Kasumi-1 (cell line): ENCODE results near the gene UBE2Z.

Source experiments
- DNase-seq, 2 experiments: peaks; one replicate each; lab custom pipeline; 2025; lab: John Stamatoyannopoulos, UW

Gene UBE2Z

DNA sequence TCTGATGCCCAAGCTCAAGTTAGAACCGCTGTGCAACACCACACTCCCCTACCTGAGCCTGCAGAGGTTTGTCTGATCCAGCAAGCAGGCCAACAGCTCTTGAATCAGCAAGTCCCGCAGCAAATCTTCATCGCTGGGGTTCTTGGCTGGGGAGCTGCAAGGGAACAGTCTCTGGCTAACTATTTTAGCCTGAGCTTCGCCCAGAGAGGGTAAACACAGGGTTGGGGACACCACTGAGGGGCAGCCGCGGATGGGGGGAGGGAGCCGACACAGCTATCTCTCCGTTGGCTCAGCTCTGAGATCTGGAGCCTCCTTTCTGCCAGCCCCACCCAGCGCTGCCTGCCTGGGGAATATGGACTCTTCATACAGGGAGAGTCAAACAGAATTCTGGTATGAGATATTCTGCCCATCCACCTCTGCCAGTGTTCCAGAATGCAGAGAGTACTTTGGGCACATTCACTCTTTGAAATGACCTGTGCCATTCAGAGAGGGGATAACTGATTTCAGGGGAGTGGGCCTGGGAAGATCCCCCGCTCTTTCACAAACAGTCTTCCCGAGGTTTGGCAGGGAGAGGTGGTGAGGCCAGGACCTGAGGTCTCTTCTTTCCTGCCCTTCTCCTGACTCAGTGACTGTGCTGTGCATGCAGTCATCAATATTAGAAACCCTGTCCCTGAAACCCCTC is 52.8 kb downstream of the UBE2Z start:
- DNase-seq: no peak

DNA sequence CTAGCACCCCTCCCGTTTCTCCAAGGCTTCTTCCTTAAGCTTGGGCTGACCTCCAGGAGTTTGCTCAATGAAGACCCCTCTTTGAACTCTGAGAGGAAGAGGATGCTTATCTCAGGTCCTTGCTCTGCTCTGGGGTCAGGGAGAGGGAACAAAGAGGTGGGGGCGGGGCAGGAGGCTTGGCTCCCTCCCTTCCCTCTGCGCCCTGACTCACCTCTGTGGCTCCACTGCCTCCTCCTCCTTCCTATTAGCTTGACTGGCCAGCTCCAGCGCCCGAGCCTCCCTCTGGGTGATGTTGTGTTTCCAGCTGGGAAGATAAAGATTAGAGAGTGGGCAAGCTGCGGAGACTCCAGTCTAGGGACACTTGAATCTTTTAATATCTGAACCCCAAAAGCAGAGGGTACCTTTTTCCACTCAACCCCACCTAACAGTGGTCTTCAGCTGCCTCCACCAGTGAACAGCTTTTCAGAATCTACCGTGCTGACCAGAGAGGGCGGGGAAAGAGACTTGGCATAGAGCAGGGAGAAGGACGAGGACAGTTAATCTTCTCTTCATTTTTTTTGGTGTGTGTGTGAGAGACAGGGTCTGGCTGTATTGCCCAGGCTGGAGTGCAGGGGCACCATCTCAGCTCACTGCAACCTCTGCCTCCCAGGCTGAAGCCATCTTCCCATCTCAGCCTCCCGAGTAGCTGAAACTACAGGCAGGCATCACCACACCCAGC is 53.5 kb downstream of the UBE2Z start:
- no peak for DNase-seq

DNA sequence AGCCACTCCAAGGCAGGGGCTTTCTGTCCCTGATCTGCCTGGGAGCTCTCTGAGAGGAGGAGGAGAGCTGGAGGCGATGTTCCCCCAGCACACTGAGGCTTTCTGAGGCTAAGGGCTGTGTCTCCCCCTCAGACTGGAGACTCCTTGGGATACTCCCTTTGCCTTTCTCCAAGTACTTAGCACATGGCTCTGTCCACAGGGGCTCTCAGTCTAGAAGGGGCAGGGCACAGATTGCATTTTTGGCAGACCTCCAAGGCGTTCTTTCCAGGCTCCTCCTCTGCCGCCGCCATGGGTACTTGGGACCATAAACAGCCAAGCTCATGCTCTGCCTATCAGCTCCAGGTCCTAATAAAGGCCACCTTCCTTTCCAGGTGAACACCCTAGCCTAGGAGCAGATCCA is 62.0 kb downstream of the UBE2Z start:
- DNase-seq: no peak

DNA sequence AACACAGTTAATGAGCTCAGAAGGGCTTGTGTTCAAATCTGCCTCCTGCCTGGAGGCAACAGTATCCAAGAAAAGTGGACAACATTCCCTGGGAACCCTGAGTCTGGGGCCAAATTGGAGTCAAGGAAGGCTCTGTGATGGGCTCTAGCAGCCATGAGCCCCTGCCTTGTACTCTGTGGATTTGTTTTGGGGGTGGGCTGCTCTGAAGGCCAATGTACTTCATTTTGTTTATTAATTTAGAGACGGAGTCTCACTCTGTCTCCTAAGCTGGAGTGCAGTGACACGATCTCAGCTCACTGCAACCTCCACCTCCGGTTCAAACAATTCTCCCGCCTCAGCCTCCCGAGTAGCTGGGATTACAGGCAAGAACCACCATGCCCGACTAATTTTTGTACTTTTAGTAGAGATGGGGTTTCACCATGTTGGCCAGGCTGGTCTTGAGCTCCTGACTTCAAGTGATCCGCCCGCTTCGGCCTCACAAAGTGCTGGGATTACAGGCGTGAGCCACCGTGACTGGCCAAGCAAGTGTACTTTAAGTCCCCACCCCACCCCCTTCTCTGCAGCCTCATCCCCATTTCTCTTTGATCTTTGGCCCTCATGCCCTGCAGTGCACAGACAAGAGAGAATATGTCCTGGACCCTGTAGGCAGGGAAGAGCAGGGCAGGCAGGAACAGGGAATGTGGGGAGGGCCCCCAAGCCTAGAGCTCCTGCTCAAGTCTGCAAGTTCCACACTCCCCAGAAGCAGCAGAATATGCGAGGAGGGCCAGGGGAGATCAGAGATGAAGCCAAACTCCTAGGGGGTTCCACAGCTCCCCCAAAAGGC is 62.9 kb downstream of the UBE2Z start:
- no peak for DNase-seq

DNA sequence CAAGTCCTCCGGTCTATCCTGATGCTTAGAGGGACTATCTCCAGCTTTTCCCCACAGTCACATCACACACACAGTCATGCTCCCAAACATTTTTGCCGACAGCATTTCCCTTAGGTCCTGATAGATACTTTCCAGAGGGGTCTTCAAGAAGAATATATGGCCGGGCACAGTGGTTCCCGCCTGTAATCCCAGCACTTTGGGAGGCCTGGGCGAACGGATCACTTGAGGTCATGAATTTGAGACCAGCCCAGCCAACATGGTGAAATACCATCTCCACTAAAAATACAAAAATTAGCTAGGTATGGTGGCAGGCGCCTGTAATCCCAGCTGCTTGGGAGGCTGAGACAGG is 64.5 kb downstream of the UBE2Z start:
- no peak for DNase-seq

DNA sequence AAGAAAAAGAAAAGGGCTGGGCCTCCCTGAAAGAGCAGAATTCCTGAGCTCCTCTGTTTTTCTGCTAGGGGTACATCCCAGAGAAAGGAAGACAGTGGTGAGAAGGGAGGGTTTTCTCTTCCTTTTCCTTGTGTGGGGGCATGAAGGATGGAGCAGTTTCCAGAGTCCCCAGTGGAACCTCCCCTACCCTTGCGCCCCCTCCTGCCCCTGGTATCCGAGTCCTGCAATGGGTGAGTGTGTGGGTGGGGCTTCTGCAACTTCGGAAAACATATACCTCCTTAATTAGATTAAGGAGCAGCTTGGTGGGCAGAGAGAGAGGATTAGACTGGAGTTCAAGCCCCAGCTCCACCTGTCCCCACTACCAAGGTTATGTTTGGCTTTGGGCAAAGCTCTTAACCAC is 65.6 kb downstream of the UBE2Z start:
- DNase-seq: no peak
